Testis (tissue), 3 donors: ENCODE results near the gene PPP6R3. TPM values are rescaled to one million over a fixed set of nuclear protein-coding genes. Genes with fewer than 3 reads are reported as not detected.
"Not testable (repeated sequence)": the region's sequence is repeated elsewhere in the genome, so short reads cannot be mapped to it uniquely, and the experiment has no call there.

ENCODE experiments used
- DNase-seq: peaks from one replicate; pipeline ENCODE4 v3.0.0-alpha.2; 2019
- H3K27ac ChIP-seq, 2 donors: fragments of 200-600 bp; sonication (generic); one replicate each; pipeline ENCODE4 v1.5.1; 2019
- H3K27me3 ChIP-seq: fragments of 200-600 bp; sonication (generic); one replicate; pipeline ENCODE4 v1.5.1; 2019
- H3K36me3 ChIP-seq: fragments of 200-600 bp; sonication (generic); one replicate; pipeline ENCODE4 v1.5.1; 2017; ENCODE audit warnings: low read depth; ENCODE audit errors: missing control alignments
- H3K4me1 ChIP-seq: fragments of 200-600 bp; sonication (generic); one replicate; pipeline ENCODE4 v1.5.1; 2019
- H3K4me3 ChIP-seq, 2 donors: fragments of 200-600 bp; sonication (generic); one replicate each; pipeline ENCODE4 v1.5.1; 2017 to 2019
- H3K9me3 ChIP-seq: fragments of 200-600 bp; sonication (generic); one replicate; pipeline ENCODE4 v1.5.1; 2017
- POLR2A ChIP-seq: fragments of 450-650 bp; IDR thresholded peaks from one replicate; pipeline ENCODE4 v1.6.1; 2017; ENCODE audit warnings: antibody characterized with exemption, mild to moderate bottlenecking, moderate library complexity
- WGBS, 2 donors: methylation state at CpG; one replicate each; pipeline ENCODE4 v1.1.5; 2018; 5-methylcytosine and 5-hydroxymethylcytosine counted together
- intact Hi-C: fragments of 100-400 bp; cut with DNase I; formaldehyde crosslinking; loops from one replicate; pipeline ENCODE4 v1.15.1; 2023; ENCODE audit warnings: low total_unique reads
- polyA plus RNA-seq: library from polyadenylated mRNA; stranded (reverse); fragments of 350-450 nt; fragmentation: Illumina TruSeq; extraction: RNeasy Lipid Tissue Mini Kit (QIAGEN cat#74804); gene quantifications from one replicate; pipeline ENCODE4 v1.2.3, GENCODE V29; 2014; ENCODE audit warnings: low read depth, low replicate concordance; ENCODE audit not compliant: insufficient read depth
- total RNA-seq, 2 donors: library from RNA; depleted of rRNA; stranded (reverse); fragments of >200 nt; gene quantifications; one replicate each; pipeline ENCODE4 v1.2.3, GENCODE V29; 2016
- TF ChIP-seq, protein P1 (sequence below), 3 experiments: fragments of 450-650 bp in 2 of 3; fragments of 200-600 bp in 1 of 3; sonication (generic) in 1 of 3; IDR thresholded peaks; one replicate each; pipeline ENCODE4 v1.5.1; 2016 to 2019; ENCODE audit warnings: antibody characterized with exemption in 3 of 3, mild to moderate bottlenecking in 2 of 3, moderate library complexity in 1 of 3

The PPP6R3 gene
- total and polyA plus RNA-seq, 3 donors from 2014 or later: 88.5 to 190 (median 188) TPM

GRCh38 chr11:68539395-68539794, 78.8 kb downstream of the PPP6R3 start:
- no peak for DNase-seq
- intact Hi-C loops: no loop called here
- no peaks in the 10 kb centered on the region for H3K4me1 ChIP-seq
- H3K36me3 ChIP-seq: no peaks in the 10 kb centered on the region
- no peak overlapping the region for H3K4me3 ChIP-seq
- WGBS, 2 donors: 85 to 97% methylated on average over 2 of the region's 2 CpGs
- H3K9me3 ChIP-seq: no peaks in the 10 kb centered on the region
- no peaks in the 10 kb centered on the region for H3K27me3 ChIP-seq
- no peak for TF ChIP-seq POLR2A
- TF ChIP-seq, protein P1, sequence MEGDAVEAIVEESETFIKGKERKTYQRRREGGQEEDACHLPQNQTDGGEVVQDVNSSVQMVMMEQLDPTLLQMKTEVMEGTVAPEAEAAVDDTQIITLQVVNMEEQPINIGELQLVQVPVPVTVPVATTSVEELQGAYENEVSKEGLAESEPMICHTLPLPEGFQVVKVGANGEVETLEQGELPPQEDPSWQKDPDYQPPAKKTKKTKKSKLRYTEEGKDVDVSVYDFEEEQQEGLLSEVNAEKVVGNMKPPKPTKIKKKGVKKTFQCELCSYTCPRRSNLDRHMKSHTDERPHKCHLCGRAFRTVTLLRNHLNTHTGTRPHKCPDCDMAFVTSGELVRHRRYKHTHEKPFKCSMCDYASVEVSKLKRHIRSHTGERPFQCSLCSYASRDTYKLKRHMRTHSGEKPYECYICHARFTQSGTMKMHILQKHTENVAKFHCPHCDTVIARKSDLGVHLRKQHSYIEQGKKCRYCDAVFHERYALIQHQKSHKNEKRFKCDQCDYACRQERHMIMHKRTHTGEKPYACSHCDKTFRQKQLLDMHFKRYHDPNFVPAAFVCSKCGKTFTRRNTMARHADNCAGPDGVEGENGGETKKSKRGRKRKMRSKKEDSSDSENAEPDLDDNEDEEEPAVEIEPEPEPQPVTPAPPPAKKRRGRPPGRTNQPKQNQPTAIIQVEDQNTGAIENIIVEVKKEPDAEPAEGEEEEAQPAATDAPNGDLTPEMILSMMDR (IDR thresholded peaks at IDR 0.05): no peak
- H3K27ac ChIP-seq: no peak overlapping the region

DNA sequence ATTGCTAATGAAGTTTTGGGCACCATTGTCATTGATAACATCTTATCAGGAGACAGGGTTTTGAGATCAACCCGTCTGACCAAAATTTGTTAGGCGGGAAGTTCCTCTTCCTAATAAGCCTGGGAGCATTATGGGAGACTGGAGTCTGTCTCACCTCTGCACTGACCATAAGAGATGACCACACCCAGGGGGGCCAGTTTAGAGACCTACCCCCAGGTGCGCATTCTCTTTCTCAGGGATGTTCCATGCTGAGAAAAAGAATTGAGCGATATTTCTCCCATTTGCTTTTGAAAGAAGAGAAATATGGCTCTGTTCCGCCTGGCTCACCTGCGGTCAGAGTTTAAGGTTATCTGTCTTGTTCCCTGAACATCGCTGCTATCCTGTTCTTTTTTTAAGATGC, 80.0 kb downstream of the PPP6R3 start:
- H3K4me1 ChIP-seq, intact Hi-C loops, H3K27ac ChIP-seq: not testable (repeated sequence)

DNA sequence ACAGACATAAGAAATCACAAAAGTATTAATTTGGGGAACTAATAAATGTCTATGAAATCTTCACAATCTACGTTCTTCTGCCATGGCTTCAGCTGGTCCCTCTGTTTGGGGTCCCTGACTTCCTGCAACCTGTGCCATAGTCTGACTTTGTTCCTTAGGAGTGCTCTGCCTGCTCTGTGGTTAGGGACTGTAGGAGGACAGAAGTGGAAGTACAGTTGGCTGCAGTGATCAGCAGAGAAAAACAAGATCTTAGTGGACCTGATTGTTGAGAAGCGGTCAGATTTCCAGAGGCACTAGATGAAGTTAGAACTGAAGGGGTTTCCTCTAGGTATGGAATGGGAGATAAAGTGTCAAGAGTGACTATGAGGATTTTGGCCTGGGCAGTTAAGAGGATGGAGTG, 80.6 kb downstream of the PPP6R3 start:
- Histone ChIP-seq H3K4me1 (no peaks in the 10 kb centered on the region), H3K4me3 (no peak overlapping the region), H3K27ac (no peak overlapping the region), H3K9me3 (no peaks in the 10 kb centered on the region), H3K36me3 (no peaks in the 10 kb centered on the region), H3K27me3 (no peaks in the 10 kb centered on the region)
- no peak for DNase-seq
- 89 to 93% methylated on average over 2 of the region's 2 CpGs for WGBS, 2 donors
- intact Hi-C loops: no loop called here
- TF ChIP-seq, protein P1 (IDR thresholded peaks at IDR 0.05): no peak
- TF ChIP-seq POLR2A: no peak

More for the DNA sequence above, 80.0 kb downstream of the PPP6R3 start:
- not testable (repeated sequence) for H3K27me3 ChIP-seq, H3K36me3 ChIP-seq, H3K9me3 ChIP-seq, DNase-seq, H3K4me3 ChIP-seq
- 94 to 97% methylated on average over 7 of the region's 7 CpGs for WGBS, 2 donors

DNA sequence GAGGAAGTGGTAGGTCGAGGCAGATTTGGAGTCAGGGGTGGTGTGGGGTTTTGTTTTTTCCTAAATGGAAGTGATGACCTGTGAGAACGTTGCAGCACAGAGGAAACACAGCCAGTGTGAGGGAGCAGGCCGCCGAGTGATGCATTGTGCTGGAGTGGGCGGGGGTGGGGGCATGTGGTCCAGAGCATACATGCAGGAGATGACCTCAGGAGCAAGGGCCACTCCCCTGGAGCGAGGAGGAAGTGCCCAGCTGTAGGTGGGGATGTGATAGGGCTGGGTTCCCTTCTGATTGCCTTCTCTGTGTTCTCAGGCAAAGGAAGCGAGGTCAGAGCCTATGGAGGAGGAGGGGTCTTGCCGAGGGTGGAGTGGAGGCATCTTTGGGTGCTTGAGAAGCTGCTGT, 81.4 kb downstream of the PPP6R3 start:
- Histone ChIP-seq H3K27me3 (no peaks in the 10 kb centered on the region), H3K9me3 (no peaks in the 10 kb centered on the region), H3K4me3 (no peak overlapping the region), H3K4me1 (no peaks in the 10 kb centered on the region), H3K36me3 (no peaks in the 10 kb centered on the region), H3K27ac (no peak overlapping the region)
- intact Hi-C loops: no loop called here
- TF ChIP-seq, protein P1 (IDR thresholded peaks at IDR 0.05): no peak
- no peak for TF ChIP-seq POLR2A
- DNase-seq: no peak
- WGBS, 2 donors: 74 to 77% methylated on average over 7 to 8 of the region's 8 CpGs

DNA sequence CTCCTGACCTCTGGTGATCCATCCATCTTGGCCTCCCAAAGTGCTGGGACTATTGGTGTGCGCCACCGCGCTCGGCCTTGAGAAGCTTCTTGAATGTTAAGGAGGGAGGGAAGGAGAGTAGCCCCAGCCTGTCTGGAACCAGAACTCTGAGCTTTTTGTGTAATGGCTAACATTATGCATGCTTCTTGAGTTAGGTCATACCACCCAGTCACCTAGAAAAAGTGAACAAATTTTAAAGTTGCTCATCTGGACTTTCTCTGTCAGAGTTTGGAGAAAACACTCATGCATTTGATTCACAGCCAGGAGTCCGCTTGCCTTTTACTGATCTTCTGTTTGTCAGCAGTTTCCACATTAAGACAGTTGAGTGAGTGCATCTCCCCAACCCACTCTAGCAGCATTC, 82.1 kb downstream of the PPP6R3 start:
- TF ChIP-seq, protein P1 (IDR thresholded peaks at IDR 0.05): no peak
- no peak for TF ChIP-seq POLR2A
- Histone ChIP-seq H3K4me1 (no peaks in the 10 kb centered on the region), H3K4me3 (no peak overlapping the region), H3K36me3 (no peaks in the 10 kb centered on the region), H3K27me3 (no peaks in the 10 kb centered on the region), H3K27ac (no peak overlapping the region), H3K9me3 (no peaks in the 10 kb centered on the region)
- 94% methylated on average over 5 of the region's 5 CpGs for WGBS, 2 donors
- DNase-seq: no peak
- intact Hi-C loops: no loop called here
